B cell (primary cell): ENCODE measurements around the gene EGFR. TPM values are rescaled to one million over a fixed set of nuclear protein-coding genes. Genes with fewer than 3 reads are reported as not detected.

Source experiments
- ATAC-seq: fragments of 200-7000 bp; cut with Tn5 transposase; one replicate; pipeline ENCODE4 v1.10.0; 2021; ENCODE audit warnings: low read depth, mild to moderate bottlenecking, moderate number of reproducible peaks, moderate library complexity
- CTCF ChIA-PET: fragments of 350-600 bp; sonication (Branson Sonifier 250); formaldehyde crosslinking; loops from one replicate; lab custom pipeline; 2021; ENCODE audit warnings: antibody characterized with exemption, inconsistent platforms; lab: Charles Lee
- POLR2A ChIA-PET: fragments of 350-600 bp; sonication (Branson Sonifier 250); formaldehyde crosslinking; loops from one replicate; lab custom pipeline; 2021; ENCODE audit warnings: antibody characterized with exemption; lab: Charles Lee
- DNase-seq: peaks from one replicate; pipeline ENCODE4 v3.0.0; 2013
- H2AFZ ChIP-seq: 2 replicates; pipeline ENCODE4 v1.6.1; 2012; ENCODE audit warnings: mild to moderate bottlenecking, low read depth, low read length; ENCODE audit not compliant: insufficient read depth, poor library complexity, severe bottlenecking
- H3K27ac ChIP-seq, 2 donors: 1 replicate in 1 of 2; 2 replicates in 1 of 2; pipeline ENCODE4 v1.5.1; 2012 to 2013; ENCODE audit warnings: low read length in 2 of 2, mild to moderate bottlenecking in 2 of 2, moderate library complexity in 1 of 2
- H3K27me3 ChIP-seq, 4 experiments: fragments of 200-600 bp in 1 of 4; sonication (generic) in 1 of 4; replicated peaks in 1 of 4; 1 replicate in 2 of 4; 2 replicates in 2 of 4; pipeline versions ENCODE4 v1.6.1 to v1.7.0; 2013 to 2016; ENCODE audit warnings: low read length in 3 of 4, mild to moderate bottlenecking in 2 of 4, mixed read lengths in 1 of 4, moderate library complexity in 1 of 4; ENCODE audit not compliant: insufficient read depth in 4 of 4, control insufficient read depth in 3 of 4; ENCODE audit errors: control extremely low read depth in 1 of 4
- H3K36me3 ChIP-seq, 2 experiments: replicated peaks in 1 of 2; 1 replicate in 1 of 2; 2 replicates in 1 of 2; pipeline versions ENCODE4 v1.6.1 to v1.7.1; 2013; ENCODE audit warnings: low read length in 1 of 2; ENCODE audit not compliant: insufficient read depth in 2 of 2, control insufficient read depth in 1 of 2; ENCODE audit errors: control extremely low read depth in 1 of 2, extremely low read depth in 1 of 2
- H3K4me1 ChIP-seq, 2 donors: fragments of 200-600 bp in 1 of 2; sonication (generic) in 1 of 2; 1 replicate in 1 of 2; 2 replicates in 1 of 2; pipeline versions ENCODE4 v1.5.1 to v1.6.1; 2013 to 2017; ENCODE audit warnings: low read length in 2 of 2; ENCODE audit not compliant: control insufficient read depth in 2 of 2, insufficient read depth in 2 of 2
- H3K4me2 ChIP-seq: replicated peaks from 2 replicates; pipeline ENCODE3; 2012; ENCODE audit warnings: mild to moderate bottlenecking, low read depth, low read length; ENCODE audit not compliant: poor library complexity, severe bottlenecking
- H3K4me3 ChIP-seq, 5 experiments: fragments of 200-600 bp in 1 of 5; sonication (generic) in 1 of 5; 1 replicate in 3 of 5; 2 replicates in 2 of 5; pipeline versions ENCODE4 v1.5.1 to v1.7.0; 2011 to 2016; ENCODE audit warnings: low read length in 4 of 5, mild to moderate bottlenecking in 4 of 5, low read depth in 2 of 5, control low read depth in 1 of 5, moderate library complexity in 1 of 5; ENCODE audit not compliant: insufficient read depth in 1 of 5; ENCODE audit errors: control extremely low read depth in 1 of 5, extremely low read depth in 1 of 5
- H3K79me2 ChIP-seq: fragments of 200-600 bp; sonication (generic); one replicate; pipeline ENCODE4 v1.6.0; 2016; ENCODE audit warnings: low read length; ENCODE audit not compliant: control insufficient read depth, insufficient read depth
- H3K9ac ChIP-seq: fragments of 200-600 bp; sonication (generic); 2 replicates; pipeline ENCODE4 v1.6.1; 2017; ENCODE audit warnings: mild to moderate bottlenecking, low read length, moderate library complexity
- H3K9me3 ChIP-seq, 3 donors: one replicate each; pipeline versions ENCODE4 v1.6.1 to v1.7.1; 2013; ENCODE audit warnings: low read length in 2 of 3; ENCODE audit not compliant: control insufficient read depth in 2 of 3, insufficient read depth in 1 of 3; ENCODE audit errors: control extremely low read depth in 1 of 3
- H4K20me1 ChIP-seq: 2 replicates; pipeline ENCODE4 v1.6.0; 2012; ENCODE audit warnings: mild to moderate bottlenecking, low read length; ENCODE audit not compliant: insufficient read depth, control insufficient read depth, poor library complexity, severe bottlenecking
- H3K27ac Mint-ChIP-seq: one replicate; pipeline ENCODE4 v1.8.0; 2021; ENCODE audit warnings: mixed read lengths
- H3K27me3 Mint-ChIP-seq: one replicate; pipeline ENCODE4 v1.8.0; 2021; ENCODE audit warnings: mixed read lengths
- H3K4me1 Mint-ChIP-seq: one replicate; pipeline ENCODE4 v1.8.0; 2021; ENCODE audit warnings: mixed read lengths
- H3K4me3 Mint-ChIP-seq: one replicate; pipeline ENCODE4 v1.8.0; 2021; ENCODE audit warnings: mixed read lengths
- H3K9me3 Mint-ChIP-seq: one replicate; pipeline ENCODE4 v1.8.0; 2022; ENCODE audit warnings: mixed read lengths; ENCODE audit not compliant: insufficient read depth
- EZH2 ChIP-seq: IDR thresholded peaks from 2 replicates; pipeline ENCODE4 v1.6.1; 2012; ENCODE audit warnings: borderline replicate concordance, low read depth, mild to moderate bottlenecking, moderate library complexity, low read length; ENCODE audit not compliant: insufficient read depth, poor library complexity, severe bottlenecking
- WGBS: methylation state at CpG from one replicate; pipeline ENCODE4 v1.1.5; 2013; ENCODE audit warnings: missing lambda C conversion rate; ENCODE audit not compliant: insufficient coverage; 5-methylcytosine and 5-hydroxymethylcytosine counted together
- intact Hi-C: fragments of 100-400 bp; cut with micrococcal nuclease; formaldehyde crosslinking; loops from one replicate; pipeline ENCODE4 v1.10.0; 2022
- polyA plus RNA-seq: library from polyadenylated mRNA; depleted of rRNA; stranded (reverse); fragments of >200 nt; gene quantifications from 2 replicates; pipeline ENCODE4 v1.2.3, GENCODE V29; 2012
- total RNA-seq, 2 donors: library from RNA; stranded (reverse); fragments of 120-200 nt in 1 of 2; gene quantifications; 1 replicate in 1 of 2; 2 replicates in 1 of 2; pipeline versions ENCODE4 v1.2.3 to v1.2.4, GENCODE V29; 2013 to 2022
- TF ChIP-seq, protein P1 (sequence below): fragments of 200-600 bp; IDR thresholded peaks from one replicate; pipeline ENCODE4 v1.8.0; 2022; ENCODE audit warnings: antibody characterized with exemption, mild to moderate bottlenecking

EGFR gene
- total and polyA plus RNA-seq, 2 donors (not counting 1 experiment from before 2014, with no cell fraction given) = not detected

DNA sequence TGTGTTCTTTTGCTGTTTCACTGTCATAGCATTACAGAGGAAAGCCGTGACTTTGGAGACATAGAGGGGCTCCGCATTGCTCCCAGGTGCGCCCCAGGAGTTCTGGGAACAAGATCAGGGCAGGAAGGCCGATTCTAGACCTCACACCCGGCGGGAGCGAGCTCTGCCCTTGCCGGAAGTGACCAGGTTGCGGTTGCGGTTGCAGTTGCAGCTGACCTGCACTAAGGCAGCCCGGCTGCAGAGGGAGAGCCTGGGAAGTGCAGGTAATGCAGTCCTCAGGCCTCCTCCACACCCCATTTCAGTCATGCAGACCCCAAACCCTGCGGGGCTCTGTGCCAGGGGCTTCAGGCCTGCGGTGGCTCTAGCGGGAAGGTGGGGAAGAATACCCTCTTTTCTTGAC, 216.3 kb downstream of the EGFR start:
- Histone ChIP-seq H3K36me3 (no peaks in the 10 kb centered on the region), H3K4me2 (no peak overlapping the region), H4K20me1 (no peaks in the 10 kb centered on the region), H3K27ac (no peak overlapping the region), H3K4me3 (no peak overlapping the region), H3K4me1 (no peaks in the 10 kb centered on the region), H3K27me3 (peaks cover 0 to 7% (median 0%) of the 10 kb centered on the region in 4 experiments), H3K9ac (no peak overlapping the region), H3K79me2 (no peaks in the 10 kb centered on the region), H2AFZ (no peak overlapping the region), H3K9me3 (peaks cover 0 to 12% (median 0%) of the 10 kb centered on the region in 3 donors)
- H3K27ac Mint-ChIP-seq = no peak overlapping the region
- intact Hi-C loops = no loop called here
- POLR2A ChIA-PET = no interaction called here
- DNase-seq (no peak), ATAC-seq (no peak)
- TF ChIP-seq EZH2 = no peak
- TF ChIP-seq, protein P1, sequence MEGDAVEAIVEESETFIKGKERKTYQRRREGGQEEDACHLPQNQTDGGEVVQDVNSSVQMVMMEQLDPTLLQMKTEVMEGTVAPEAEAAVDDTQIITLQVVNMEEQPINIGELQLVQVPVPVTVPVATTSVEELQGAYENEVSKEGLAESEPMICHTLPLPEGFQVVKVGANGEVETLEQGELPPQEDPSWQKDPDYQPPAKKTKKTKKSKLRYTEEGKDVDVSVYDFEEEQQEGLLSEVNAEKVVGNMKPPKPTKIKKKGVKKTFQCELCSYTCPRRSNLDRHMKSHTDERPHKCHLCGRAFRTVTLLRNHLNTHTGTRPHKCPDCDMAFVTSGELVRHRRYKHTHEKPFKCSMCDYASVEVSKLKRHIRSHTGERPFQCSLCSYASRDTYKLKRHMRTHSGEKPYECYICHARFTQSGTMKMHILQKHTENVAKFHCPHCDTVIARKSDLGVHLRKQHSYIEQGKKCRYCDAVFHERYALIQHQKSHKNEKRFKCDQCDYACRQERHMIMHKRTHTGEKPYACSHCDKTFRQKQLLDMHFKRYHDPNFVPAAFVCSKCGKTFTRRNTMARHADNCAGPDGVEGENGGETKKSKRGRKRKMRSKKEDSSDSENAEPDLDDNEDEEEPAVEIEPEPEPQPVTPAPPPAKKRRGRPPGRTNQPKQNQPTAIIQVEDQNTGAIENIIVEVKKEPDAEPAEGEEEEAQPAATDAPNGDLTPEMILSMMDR = no peak
- peaks cover 4% of the 10 kb centered on the region for H3K9me3 Mint-ChIP-seq
- peaks cover 27% of the 10 kb centered on the region for H3K27me3 Mint-ChIP-seq
- H3K4me3 Mint-ChIP-seq = no peak overlapping the region
- CTCF ChIA-PET = no interaction called here
- 91% methylated on average over 14 of the region's 14 CpGs for WGBS
- H3K4me1 Mint-ChIP-seq = no peaks in the 10 kb centered on the region

DNA sequence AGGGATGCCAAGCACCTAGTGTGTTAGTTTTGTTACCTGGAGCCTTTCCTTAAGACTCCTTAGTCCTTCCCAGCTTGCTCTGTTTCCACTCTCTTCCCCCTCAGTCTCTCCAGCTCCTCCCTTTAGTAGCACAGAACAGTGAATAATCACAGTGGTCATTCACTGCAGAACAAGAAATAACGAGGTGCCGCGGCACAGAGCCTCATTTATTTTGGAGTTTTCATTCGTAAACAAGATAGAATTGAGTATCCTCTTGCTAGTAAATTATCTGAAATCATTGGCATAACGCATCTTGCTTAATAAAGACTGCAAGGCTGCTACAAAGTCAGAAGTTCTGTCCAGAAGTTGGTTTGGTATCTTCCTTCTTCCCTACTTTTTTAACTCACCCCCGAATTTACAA, 217.0 kb downstream of the EGFR start:
- Mint-ChIP-seq H3K4me3 (no peak overlapping the region), H3K27ac (no peak overlapping the region), H3K4me1 (no peaks in the 10 kb centered on the region), H3K27me3 (peaks cover 21% of the 10 kb centered on the region), H3K9me3 (peaks cover under 1% of the 10 kb centered on the region)
- POLR2A ChIA-PET = no interaction called here
- 100% methylated on average over 5 of the region's 6 CpGs for WGBS
- H4K20me1 ChIP-seq = no peaks in the 10 kb centered on the region
- H3K4me3 ChIP-seq = no peak overlapping the region
- H3K27me3 ChIP-seq = peaks cover 0 to 7% (median 0%) of the 10 kb centered on the region in 4 experiments
- no peak for TF ChIP-seq EZH2
- TF ChIP-seq, protein P1 = no peak
- CTCF ChIA-PET = no interaction called here
- intact Hi-C loops = no loop called here
- no peak for ATAC-seq
- H3K27ac ChIP-seq = no peak overlapping the region
- H3K9ac ChIP-seq = no peak overlapping the region
- no peak overlapping the region for H2AFZ ChIP-seq
- no peaks in the 10 kb centered on the region for H3K36me3 ChIP-seq
- no peak for DNase-seq
- H3K9me3 ChIP-seq = peaks cover 0 to 15% (median 0%) of the 10 kb centered on the region in 3 donors
- no peaks in the 10 kb centered on the region for H3K4me1 ChIP-seq
- no peaks in the 10 kb centered on the region for H3K79me2 ChIP-seq
- H3K4me2 ChIP-seq = no peak overlapping the region
